H9 (cell line): ENCODE data around the gene PDE5A. TPM values are rescaled to one million over a fixed set of nuclear protein-coding genes. Genes with fewer than 3 reads are reported as not detected.
A peak's percentile ranks its signal among the peaks of the same experiment; 100 is the strongest.

ENCODE experiments used
- DNase-seq: peaks from one replicate; pipeline ENCODE4 v3.0.0-alpha.2; 2017
- H2AFZ ChIP-seq: one replicate; pipeline ENCODE4 v1.6.1; 2013; ENCODE audit warnings: mild to moderate bottlenecking, low read length, control low read depth, moderate library complexity
- H2AK5ac ChIP-seq: 2 replicates; pipeline ENCODE4 v1.6.1; 2013; ENCODE audit warnings: low read length, control low read depth, mixed read lengths; ENCODE audit not compliant: insufficient read length
- H2BK120ac ChIP-seq: one replicate; pipeline ENCODE4 v1.6.1; 2013; ENCODE audit warnings: low read depth, mild to moderate bottlenecking, low read length, control low read depth, inconsistent platforms; ENCODE audit not compliant: poor library complexity, severe bottlenecking
- H2BK12ac ChIP-seq: 2 replicates; pipeline ENCODE4 v1.6.1; 2013; ENCODE audit warnings: low read length, control low read depth, mixed read lengths, low read depth; ENCODE audit not compliant: insufficient read length
- H2BK15ac ChIP-seq: 2 replicates; pipeline ENCODE4 v1.6.1; 2013; ENCODE audit warnings: low read depth, low read length, control low read depth
- H2BK20ac ChIP-seq: one replicate; pipeline ENCODE4 v1.6.1; 2013; ENCODE audit warnings: low read depth, mild to moderate bottlenecking, low read length, control low read depth, inconsistent platforms; ENCODE audit not compliant: poor library complexity, severe bottlenecking
- H2BK5ac ChIP-seq: 2 replicates; pipeline ENCODE4 v1.6.1; 2013; ENCODE audit warnings: low read length, control low read depth, mixed read lengths; ENCODE audit not compliant: insufficient read length
- H3K14ac ChIP-seq: 2 replicates; pipeline ENCODE4 v1.6.1; 2013; ENCODE audit warnings: low read length, control low read depth; ENCODE audit not compliant: insufficient read depth
- H3K18ac ChIP-seq: 2 replicates; pipeline ENCODE4 v1.6.1; 2013; ENCODE audit warnings: low read depth, mild to moderate bottlenecking, mixed read lengths, low read length, control low read depth; ENCODE audit not compliant: insufficient read length
- H3K23ac ChIP-seq: 2 replicates; pipeline ENCODE4 v1.6.1; 2013; ENCODE audit warnings: low read length, control low read depth, mixed read lengths, low read depth; ENCODE audit not compliant: insufficient read length
- H3K23me2 ChIP-seq: 2 replicates; pipeline ENCODE4 v1.6.1; 2013; ENCODE audit warnings: low read depth, mild to moderate bottlenecking, mixed read lengths, low read length, control low read depth; ENCODE audit not compliant: insufficient read length, poor library complexity, severe bottlenecking
- H3K27ac ChIP-seq: 2 replicates; pipeline ENCODE4 v1.5.1; 2013; ENCODE audit warnings: low read length, control low read depth, mixed read lengths, low read depth; ENCODE audit not compliant: insufficient read length
- H3K27me3 ChIP-seq: 2 replicates; pipeline ENCODE4 v1.6.1; 2013; ENCODE audit warnings: low read length, control low read depth, inconsistent platforms; ENCODE audit not compliant: insufficient read depth
- H3K4ac ChIP-seq: 2 replicates; pipeline ENCODE4 v1.6.1; 2013; ENCODE audit warnings: low read depth, mild to moderate bottlenecking, control low read depth, inconsistent platforms, low read length, moderate library complexity
- H3K4me1 ChIP-seq: 2 replicates; pipeline ENCODE4 v1.6.1; 2013; ENCODE audit warnings: low read length, control low read depth, inconsistent platforms; ENCODE audit not compliant: insufficient read depth
- H3K4me2 ChIP-seq: 2 replicates; pipeline ENCODE4 v1.6.1; 2013; ENCODE audit warnings: low read length, control low read depth, mixed read lengths; ENCODE audit not compliant: insufficient read length, insufficient read depth
- H3K56ac ChIP-seq: 2 replicates; pipeline ENCODE4 v1.6.1; 2013; ENCODE audit warnings: low read depth, mild to moderate bottlenecking, mixed read lengths, low read length, control low read depth; ENCODE audit not compliant: insufficient read length
- H3K79me1 ChIP-seq: 2 replicates; pipeline ENCODE4 v1.6.1; 2013; ENCODE audit warnings: low read depth, mild to moderate bottlenecking, moderate library complexity, low read length, control low read depth, inconsistent platforms; ENCODE audit not compliant: insufficient read depth, poor library complexity, severe bottlenecking
- H3K79me2 ChIP-seq: 2 replicates; pipeline ENCODE4 v1.6.1; 2013; ENCODE audit warnings: low read length, control low read depth, inconsistent platforms; ENCODE audit not compliant: insufficient read depth
- H3K9ac ChIP-seq: 2 replicates; pipeline ENCODE4 v1.6.1; 2013; ENCODE audit warnings: low read length, control low read depth, mixed read lengths; ENCODE audit not compliant: insufficient read length; ENCODE audit errors: extremely low read depth
- H3K9me3 ChIP-seq: one replicate; pipeline ENCODE4 v1.6.1; 2013; ENCODE audit warnings: low read depth, low read length, inconsistent platforms; ENCODE audit not compliant: control insufficient read depth
- H3T11ph ChIP-seq: one replicate; pipeline ENCODE4 v1.6.1; 2013; ENCODE audit warnings: mild to moderate bottlenecking, low read length, control low read depth, inconsistent platforms
- H4K20me1 ChIP-seq: one replicate; pipeline ENCODE4 v1.6.1; 2013; ENCODE audit not compliant: control insufficient read depth, insufficient read length, insufficient read depth
- H4K5ac ChIP-seq: 2 replicates; pipeline ENCODE4 v1.6.1; 2013; ENCODE audit warnings: low read depth, mild to moderate bottlenecking, mixed read lengths, low read length, control low read depth; ENCODE audit not compliant: insufficient read length
- H4K8ac ChIP-seq: replicated peaks from 2 replicates; pipeline ENCODE4 v1.6.1; 2013; ENCODE audit warnings: low read length, control low read depth, mixed read lengths, low read depth; ENCODE audit not compliant: insufficient read length
- H4K91ac ChIP-seq: 2 replicates; pipeline ENCODE4 v1.6.1; 2013; ENCODE audit warnings: low read depth, mild to moderate bottlenecking, moderate library complexity, mixed read lengths, low read length, control low read depth; ENCODE audit not compliant: insufficient read length
- H3K27ac Mint-ChIP-seq, 3 experiments: 2 replicates in 2 of 3; 3 replicates in 1 of 3; pipeline ENCODE4 v1.8.0; 2020 to 2021; ENCODE audit warnings: mixed read lengths in 3 of 3, mild to moderate bottlenecking in 1 of 3, moderate library complexity in 1 of 3
- H3K27me3 Mint-ChIP-seq: 2 replicates; pipeline ENCODE4 v1.8.0; 2021; ENCODE audit warnings: low read depth, mild to moderate bottlenecking, moderate library complexity, mixed read lengths
- H3K36me3 Mint-ChIP-seq, 3 experiments: 2 replicates in 2 of 3; 3 replicates in 1 of 3; pipeline ENCODE4 v1.8.0; 2020 to 2021; ENCODE audit warnings: low read depth in 3 of 3, mixed read lengths in 3 of 3; ENCODE audit not compliant: insufficient read depth in 1 of 3
- H3K4me1 Mint-ChIP-seq, 2 experiments: 2 replicates each; pipeline ENCODE4 v1.8.0; 2020; ENCODE audit warnings: mixed read lengths in 2 of 2
- H3K4me3 Mint-ChIP-seq, 2 experiments: 2 replicates in 1 of 2; 3 replicates in 1 of 2; pipeline ENCODE4 v1.8.0; 2020 to 2021; ENCODE audit warnings: mild to moderate bottlenecking in 2 of 2, mixed read lengths in 2 of 2, moderate library complexity in 1 of 2
- H3K9me3 Mint-ChIP-seq, 2 experiments: 2 replicates in 1 of 2; 3 replicates in 1 of 2; pipeline ENCODE4 v1.8.0; 2020; ENCODE audit warnings: mild to moderate bottlenecking in 2 of 2, mixed read lengths in 2 of 2, moderate library complexity in 1 of 2
- WGBS: extraction: QIAGEN DNeasy Blood & Tissue Kit; methylation state at CpG from one replicate; pipeline ENCODE4 v1.1.7; 2013; ENCODE audit warnings: missing lambda C conversion rate, low lambda C conversion rate, mixed read lengths; ENCODE audit not compliant: insufficient read length; ENCODE audit errors: extremely low coverage; 5-methylcytosine and 5-hydroxymethylcytosine counted together
- total RNA-seq: library from RNA; stranded (reverse); gene quantifications from 2 replicates; pipeline ENCODE4 v1.2.1, GENCODE V29; 2021
- TF ChIP-seq, protein P1 (sequence below): fragments of 200-600 bp; sonication (generic); conservative IDR thresholded peaks from 3 replicates; pipeline ENCODE4 v1.8.0; 2021; ENCODE audit warnings: antibody characterized with exemption, mild to moderate bottlenecking

PDE5A gene
- total RNA-seq, 1 experiment from 2014 or later = 15.7 TPM

DNA sequence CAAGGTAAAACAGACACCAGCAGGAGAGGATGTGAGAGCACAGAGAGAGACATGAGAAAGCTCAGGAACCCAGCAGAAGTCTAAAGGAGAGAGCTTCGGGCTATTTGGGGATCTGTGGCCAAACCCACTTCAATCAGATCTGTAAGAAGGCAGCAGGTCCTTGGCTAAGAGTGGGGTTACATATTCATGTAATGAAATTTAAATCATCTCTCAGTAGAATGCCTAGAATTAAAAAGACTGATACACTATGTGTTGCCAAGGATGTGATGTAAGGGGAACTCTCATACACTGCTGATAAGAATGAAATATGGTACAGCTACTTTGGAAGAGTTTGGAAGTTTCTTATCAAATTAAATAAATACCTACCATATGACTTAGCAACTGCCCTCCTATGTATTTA is 35.8 kb downstream of the PDE5A start:
- no peak overlapping the region for H4K8ac ChIP-seq
- no peak overlapping the region for H2BK20ac ChIP-seq
- H3K4me2 ChIP-seq = no peak overlapping the region
- no peaks in the 10 kb centered on the region; the same call in 1 of the 2 replicates for H3K4me1 ChIP-seq
- H3K4ac ChIP-seq = no peak overlapping the region
- Mint-ChIP-seq H3K4me3 (no peak overlapping the region), H3K27ac (0 out of 7 replicates have a peak overlapping the region, but pooled peaks of 1 of the 3 experiments have one; percentile 16), H3K27me3 (no peaks in the 10 kb centered on the region), H3K9me3 (no peaks in the 10 kb centered on the region), H3K36me3 (peaks cover 4 to 9% (median 4%) of the 10 kb centered on the region in 3 experiments; a peak in 5 of 7 replicates), H3K4me1 (peaks cover 28 to 31% of the 10 kb centered on the region in 2 experiments)
- H3K79me2 ChIP-seq = no peaks in the 10 kb centered on the region
- no peak overlapping the region for H3T11ph ChIP-seq
- TF ChIP-seq, protein P1, sequence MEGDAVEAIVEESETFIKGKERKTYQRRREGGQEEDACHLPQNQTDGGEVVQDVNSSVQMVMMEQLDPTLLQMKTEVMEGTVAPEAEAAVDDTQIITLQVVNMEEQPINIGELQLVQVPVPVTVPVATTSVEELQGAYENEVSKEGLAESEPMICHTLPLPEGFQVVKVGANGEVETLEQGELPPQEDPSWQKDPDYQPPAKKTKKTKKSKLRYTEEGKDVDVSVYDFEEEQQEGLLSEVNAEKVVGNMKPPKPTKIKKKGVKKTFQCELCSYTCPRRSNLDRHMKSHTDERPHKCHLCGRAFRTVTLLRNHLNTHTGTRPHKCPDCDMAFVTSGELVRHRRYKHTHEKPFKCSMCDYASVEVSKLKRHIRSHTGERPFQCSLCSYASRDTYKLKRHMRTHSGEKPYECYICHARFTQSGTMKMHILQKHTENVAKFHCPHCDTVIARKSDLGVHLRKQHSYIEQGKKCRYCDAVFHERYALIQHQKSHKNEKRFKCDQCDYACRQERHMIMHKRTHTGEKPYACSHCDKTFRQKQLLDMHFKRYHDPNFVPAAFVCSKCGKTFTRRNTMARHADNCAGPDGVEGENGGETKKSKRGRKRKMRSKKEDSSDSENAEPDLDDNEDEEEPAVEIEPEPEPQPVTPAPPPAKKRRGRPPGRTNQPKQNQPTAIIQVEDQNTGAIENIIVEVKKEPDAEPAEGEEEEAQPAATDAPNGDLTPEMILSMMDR = no peak
- no peak overlapping the region for H3K14ac ChIP-seq
- no peaks in the 10 kb centered on the region for H3K9me3 ChIP-seq
- H2BK5ac ChIP-seq = no peak overlapping the region
- no peak overlapping the region for H2AK5ac ChIP-seq
- H3K23me2 ChIP-seq = no peaks in the 10 kb centered on the region
- H3K79me1 ChIP-seq = no peaks in the 10 kb centered on the region
- H4K5ac ChIP-seq = no peak overlapping the region
- H3K27ac ChIP-seq = no peak overlapping the region
- H3K23ac ChIP-seq = no peak overlapping the region
- no peak overlapping the region for H2BK12ac ChIP-seq
- no peak overlapping the region for H3K56ac ChIP-seq
- H4K20me1 ChIP-seq = no peaks in the 10 kb centered on the region
- no peak overlapping the region for H3K18ac ChIP-seq
- H4K91ac ChIP-seq = no peak overlapping the region
- no CpG with 5 or more reads among the region's 1 CpG for WGBS
- H2BK120ac ChIP-seq = no peak overlapping the region
- no peak overlapping the region for H2BK15ac ChIP-seq
- H2AFZ ChIP-seq = no peak overlapping the region
- no peak for DNase-seq
- no peaks in the 10 kb centered on the region for H3K27me3 ChIP-seq
- no peak overlapping the region for H3K9ac ChIP-seq
